K562 (cell line): ENCODE data around the gene TMEM225B.

Source experiments
- CREB1 ChIP-seq, 2 experiments: sonication (generic) in 1 of 2; formaldehyde crosslinking in 1 of 2; IDR thresholded peaks; 2 replicates each; pipeline versions ENCODE4 v1.6.1 to v1.8.0; 2012 to 2022; ENCODE audit warnings: inconsistent platforms in 1 of 2, mild to moderate bottlenecking in 1 of 2, missing genetic modification reagents in 1 of 2, moderate library complexity in 1 of 2
- POLR2A ChIP-seq: fragments of 450-650 bp; conservative IDR thresholded peaks from 2 replicates; pipeline ENCODE4 v1.6.1; 2016
- SIN3B ChIP-seq: fragments of 450-650 bp; IDR thresholded peaks from 2 replicates; pipeline ENCODE4 v1.6.1; 2017; ENCODE audit warnings: low read depth, mild to moderate bottlenecking, moderate library complexity
- ZBTB11 ChIP-seq, 3 experiments: fragments of 200-800 bp in 1 of 3; fragments of 250-450 bp in 1 of 3; fragments of 450-650 bp in 1 of 3; sonication (Bioruptor Pico) in 1 of 3; sonication (Bioruptor generic) in 1 of 3; formaldehyde crosslinking in 1 of 3; IDR thresholded peaks; 2 replicates each; pipeline versions ENCODE4 v1.6.1 to v1.8.0; 2016 to 2022; ENCODE audit warnings: mild to moderate bottlenecking in 2 of 3, missing genetic modification characterization in 2 of 3, missing compliant biosample characterization in 1 of 3, moderate library complexity in 1 of 3
- ZC3H11A ChIP-seq: IDR thresholded peaks from 2 replicates; pipeline ENCODE4 v1.6.1; 2012; ENCODE audit warnings: low read depth, low read length, improper control_type of control experiment
- ZNF175 ChIP-seq: fragments of 200-800 bp; sonication (Bioruptor generic); IDR thresholded peaks from 2 replicates; pipeline ENCODE4 v1.6.1; 2016; ENCODE audit warnings: low read depth, mild to moderate bottlenecking, missing genetic modification characterization, missing compliant biosample characterization
- TF ChIP-seq, protein P1 (sequence below): fragments of 250-450 bp; sonication (Bioruptor Pico); IDR thresholded peaks from 2 replicates; pipeline ENCODE4 v1.5.0; 2021; ENCODE audit warnings: mild to moderate bottlenecking, borderline replicate concordance
- TF ChIP-seq, protein P2 (sequence below), 3 experiments: IDR thresholded peaks in 2 of 3; conservative IDR thresholded peaks in 1 of 3; 2 replicates each; pipeline ENCODE4 v1.5.1; 2011 to 2012; ENCODE audit warnings: low read length in 3 of 3, mild to moderate bottlenecking in 3 of 3, control low read depth in 2 of 3, improper control_type of control experiment in 1 of 3, inconsistent platforms in 1 of 3, low read depth in 1 of 3, mixed read lengths in 1 of 3, moderate library complexity in 1 of 3; ENCODE audit not compliant: insufficient read depth in 2 of 3
- TF ChIP-seq, protein P3 (sequence below): sonication (generic); formaldehyde crosslinking; IDR thresholded peaks from 2 replicates; pipeline ENCODE4 v1.8.1; 2022; ENCODE audit warnings: missing genetic modification reagents

GRCh38 chr7:99626661-99627060, 28.6 kb downstream of the TMEM225B start:
- TF ChIP-seq, protein P1, sequence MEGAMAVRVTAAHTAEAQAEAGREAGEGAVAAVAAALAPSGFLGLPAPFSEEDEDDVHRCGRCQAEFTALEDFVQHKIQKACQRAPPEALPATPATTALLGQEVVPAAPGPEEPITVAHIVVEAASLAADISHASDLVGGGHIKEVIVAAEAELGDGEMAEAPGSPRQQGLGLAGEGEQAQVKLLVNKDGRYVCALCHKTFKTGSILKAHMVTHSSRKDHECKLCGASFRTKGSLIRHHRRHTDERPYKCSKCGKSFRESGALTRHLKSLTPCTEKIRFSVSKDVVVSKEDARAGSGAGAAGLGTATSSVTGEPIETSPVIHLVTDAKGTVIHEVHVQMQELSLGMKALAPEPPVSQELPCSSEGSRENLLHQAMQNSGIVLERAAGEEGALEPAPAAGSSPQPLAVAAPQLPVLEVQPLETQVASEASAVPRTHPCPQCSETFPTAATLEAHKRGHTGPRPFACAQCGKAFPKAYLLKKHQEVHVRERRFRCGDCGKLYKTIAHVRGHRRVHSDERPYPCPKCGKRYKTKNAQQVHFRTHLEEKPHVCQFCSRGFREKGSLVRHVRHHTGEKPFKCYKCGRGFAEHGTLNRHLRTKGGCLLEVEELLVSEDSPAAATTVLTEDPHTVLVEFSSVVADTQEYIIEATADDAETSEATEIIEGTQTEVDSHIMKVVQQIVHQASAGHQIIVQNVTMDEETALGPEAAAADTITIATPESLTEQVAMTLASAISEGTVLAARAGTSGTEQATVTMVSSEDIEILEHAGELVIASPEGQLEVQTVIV = no peak
- TF ChIP-seq CREB1 (IDR thresholded peaks at IDR 0.05) = no peak
- no peak for TF ChIP-seq CREB1 (CRISPR knock-in tag; IDR thresholded peaks at IDR 0.05)
- TF ChIP-seq, protein P2, sequence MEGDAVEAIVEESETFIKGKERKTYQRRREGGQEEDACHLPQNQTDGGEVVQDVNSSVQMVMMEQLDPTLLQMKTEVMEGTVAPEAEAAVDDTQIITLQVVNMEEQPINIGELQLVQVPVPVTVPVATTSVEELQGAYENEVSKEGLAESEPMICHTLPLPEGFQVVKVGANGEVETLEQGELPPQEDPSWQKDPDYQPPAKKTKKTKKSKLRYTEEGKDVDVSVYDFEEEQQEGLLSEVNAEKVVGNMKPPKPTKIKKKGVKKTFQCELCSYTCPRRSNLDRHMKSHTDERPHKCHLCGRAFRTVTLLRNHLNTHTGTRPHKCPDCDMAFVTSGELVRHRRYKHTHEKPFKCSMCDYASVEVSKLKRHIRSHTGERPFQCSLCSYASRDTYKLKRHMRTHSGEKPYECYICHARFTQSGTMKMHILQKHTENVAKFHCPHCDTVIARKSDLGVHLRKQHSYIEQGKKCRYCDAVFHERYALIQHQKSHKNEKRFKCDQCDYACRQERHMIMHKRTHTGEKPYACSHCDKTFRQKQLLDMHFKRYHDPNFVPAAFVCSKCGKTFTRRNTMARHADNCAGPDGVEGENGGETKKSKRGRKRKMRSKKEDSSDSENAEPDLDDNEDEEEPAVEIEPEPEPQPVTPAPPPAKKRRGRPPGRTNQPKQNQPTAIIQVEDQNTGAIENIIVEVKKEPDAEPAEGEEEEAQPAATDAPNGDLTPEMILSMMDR (IDR thresholded peaks at IDR 0.05 in 2 of 3, conservative IDR thresholded peaks at IDR 0.05 in 1 of 3; ENCODE audit: insufficient read depth in 2 of 3, low read depth in 1 of 3, low read length in 3 of 3) = no peak
- TF ChIP-seq ZNF175 (CRISPR knock-in tag) = no peak
- TF ChIP-seq ZC3H11A = no peak
- TF ChIP-seq SIN3B = no peak
- TF ChIP-seq ZBTB11 (CRISPR knock-in tag; IDR thresholded peaks at IDR 0.05) = no peak
- TF ChIP-seq POLR2A = no peak
- TF ChIP-seq, protein P3, sequence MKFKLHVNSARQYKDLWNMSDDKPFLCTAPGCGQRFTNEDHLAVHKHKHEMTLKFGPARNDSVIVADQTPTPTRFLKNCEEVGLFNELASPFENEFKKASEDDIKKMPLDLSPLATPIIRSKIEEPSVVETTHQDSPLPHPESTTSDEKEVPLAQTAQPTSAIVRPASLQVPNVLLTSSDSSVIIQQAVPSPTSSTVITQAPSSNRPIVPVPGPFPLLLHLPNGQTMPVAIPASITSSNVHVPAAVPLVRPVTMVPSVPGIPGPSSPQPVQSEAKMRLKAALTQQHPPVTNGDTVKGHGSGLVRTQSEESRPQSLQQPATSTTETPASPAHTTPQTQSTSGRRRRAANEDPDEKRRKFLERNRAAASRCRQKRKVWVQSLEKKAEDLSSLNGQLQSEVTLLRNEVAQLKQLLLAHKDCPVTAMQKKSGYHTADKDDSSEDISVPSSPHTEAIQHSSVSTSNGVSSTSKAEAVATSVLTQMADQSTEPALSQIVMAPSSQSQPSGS (CRISPR knock-in tag) = no peak
